Spleen (tissue), 7 donors: ENCODE data around the gene UROC1.

Experiments used
- CTCF ChIP-seq, 11 experiments: fragments of 200-600 bp in 7 of 11; fragments of 450-650 bp in 4 of 11; sonication (generic) in 4 of 11; IDR thresholded peaks in 8 of 11; conservative IDR thresholded peaks in 3 of 11; 1 replicate in 7 of 11; 2 replicates in 4 of 11; pipeline versions ENCODE4 v1.4.0 to v1.8.0; 2016 to 2021; ENCODE audit warnings: antibody characterized with exemption in 11 of 11, inconsistent platforms in 4 of 11, mild to moderate bottlenecking in 1 of 11
- POLR2A ChIP-seq, 3 donors: fragments of 450-650 bp; IDR thresholded peaks; one replicate each; pipeline ENCODE4 v1.5.1; 2017; ENCODE audit warnings: antibody characterized with exemption in 3 of 3, mild to moderate bottlenecking in 1 of 3
- POLR2AphosphoS5 ChIP-seq, 3 donors: sonication (generic); formaldehyde crosslinking; IDR thresholded peaks; one replicate each; pipeline ENCODE4 v1.5.1; 2017; ENCODE audit warnings: antibody characterized with exemption in 3 of 3
- donor health status: DM: no; HTN: no; CAD: no; lungs with moderate emphysema.
- donor health status: DM: no; HTN: no; CAD: no.
- donor health status: DM: no; HTN: no; CAD: no.

GRCh38 chr3:126491221-126492013, 26.2 kb downstream of the UROC1 start:
- TF ChIP-seq POLR2A (IDR thresholded peaks at IDR 0.05) (no peak), CTCF (IDR thresholded peaks at IDR 0.05 in 8 of 11, conservative IDR thresholded peaks at IDR 0.05 in 3 of 11) (no peak), POLR2AphosphoS5 (IDR thresholded peaks at IDR 0.05) (no peak)
